ENCODE results near the gene UBE2Q1. TPM values are rescaled to one million over a fixed set of nuclear protein-coding genes. Genes with fewer than 3 reads are reported as not detected.

Gene UBE2Q1
- total and polyA plus RNA-seq, 2 of the 8 experiments (the other 6 are each of a cell fraction or from before 2014, with no cell fraction given), result 13.2 to 95.8 TPM

GRCh38 chr1:154582885-154583284, 24.4 kb upstream of the UBE2Q1 start:
- no peak overlapping the region for H3K18ac ChIP-seq (ENCODE audit: extremely low read depth, low read length)
- H3K79me2 ChIP-seq (ENCODE audit: control insufficient read depth in 1 of 2, insufficient read depth in 2 of 2, low read length in 2 of 2), result no peaks in the 10 kb centered on the region
- WGBS, 2 experiments (ENCODE audit: extremely low coverage in 1 of 2, insufficient coverage in 1 of 2, insufficient read length in 1 of 2, insufficient replicate concordance in 2 of 2, low coverage in 1 of 2, low lambda C conversion rate in 2 of 2, missing lambda C conversion rate in 1 of 2), result 90% methylated on average over 6 of the region's 6 CpGs; no CpG with 5 or more reads in 1 of the 2 experiments
- H4K8ac ChIP-seq (ENCODE audit: extremely low read depth, insufficient read depth, low read length), result no peak overlapping the region
- H4K20me1 ChIP-seq (replicated peaks in 1 of 2; ENCODE audit: control insufficient read depth in 1 of 2, insufficient read depth in 2 of 2, low read length in 2 of 2), result peaks cover 9 to 21% of the 10 kb centered on the region in 2 experiments
- H3K79me1 ChIP-seq (ENCODE audit: low read depth, low read length), result peaks cover 2% of the 10 kb centered on the region; the same call in 1 of the 2 replicates
- no peak overlapping the region for H3K4me2 ChIP-seq (ENCODE audit: insufficient read depth in 1 of 2, low read depth in 2 of 2, low read length in 2 of 2)
- FAIRE-seq (no peak), DNase-seq (ENCODE audit: low read depth in 1 of 2, low spot score in 2 of 2) (no peak)
- no peak overlapping the region for H3K56ac ChIP-seq (replicated peaks; ENCODE audit: insufficient read length, low read depth, low read length)
- no peaks in the 10 kb centered on the region for H3K4me1 ChIP-seq (replicated peaks in 1 of 4; ENCODE audit: control insufficient read depth in 3 of 4, insufficient read depth in 4 of 4, low read length in 3 of 4)
- H3K27ac ChIP-seq (ENCODE audit: low read depth, low read length), result no peak overlapping the region
- H3K23me2 ChIP-seq (ENCODE audit: low read depth, low read length), result no peaks in the 10 kb centered on the region
- H2BK120ac ChIP-seq (replicated peaks; ENCODE audit: low read depth, low read length), result no peak overlapping the region
- H3K14ac ChIP-seq (ENCODE audit: insufficient read length), result no peak overlapping the region
- H2BK5ac ChIP-seq (ENCODE audit: low read depth, low read length), result no peak overlapping the region
- H3K9me3 ChIP-seq (ENCODE audit: insufficient read depth in 2 of 2, low read depth in 1 of 2, low read length in 1 of 2), result no peaks in the 10 kb centered on the region
- no peak overlapping the region for H3K9ac ChIP-seq (replicated peaks in 1 of 4; ENCODE audit: extremely low read depth in 1 of 4, low read depth in 3 of 4, low read length in 3 of 4)
- H3K4ac ChIP-seq (replicated peaks; ENCODE audit: insufficient read length, low read depth, low read length), result no peak overlapping the region
- H4K91ac ChIP-seq (replicated peaks; ENCODE audit: insufficient read length, low read length), result no peak overlapping the region
- H3K23ac ChIP-seq (ENCODE audit: insufficient read length), result no peak overlapping the region
- no peaks in the 10 kb centered on the region for H3K27me3 ChIP-seq (replicated peaks in 1 of 4; ENCODE audit: control insufficient read depth in 3 of 4, extremely low read depth in 1 of 4, insufficient read depth in 3 of 4, low read length in 3 of 4)
- H4K5ac ChIP-seq (ENCODE audit: insufficient read length, low read depth, low read length), result no peak overlapping the region
- H2BK12ac ChIP-seq (ENCODE audit: low read depth, low read length), result no peak overlapping the region
- no peak overlapping the region for H3K4me3 ChIP-seq (ENCODE audit: extremely low read depth in 1 of 4, insufficient read depth in 2 of 4, low read depth in 3 of 4, low read length in 4 of 4)
- no peak overlapping the region for H2BK20ac ChIP-seq (ENCODE audit: low read length)
- no peak overlapping the region for H2AFZ ChIP-seq (ENCODE audit: low read length)
- ChIA-PET POLR2A (ENCODE audit: partially characterized antibody) (no interaction called here), CTCF (ENCODE audit: partially characterized antibody) (interaction anchor here (0.7 to 1.6 kb wide), 2 partner anchors 10 to 23 kb away, joined by 3 to 5 read pairs; no protein-coding TSS in a partner anchor)
- no peak overlapping the region for H2AK5ac ChIP-seq (ENCODE audit: low read depth, low read length)
- peaks cover 71 to 93% (median 82%) of the 10 kb centered on the region in 4 experiments for H3K36me3 ChIP-seq (ENCODE audit: control insufficient read depth in 2 of 4, insufficient read depth in 4 of 4, low read length in 3 of 4)
- no peak overlapping the region for H2BK15ac ChIP-seq (ENCODE audit: low read length)
- no peak for TF ChIP-seq TCF12 (IDR thresholded peaks at IDR 0.05; ENCODE audit: low read depth, low read length)
- no peak for TF ChIP-seq CEBPB (IDR thresholded peaks at IDR 0.05; ENCODE audit: low read depth, low read length)
- TF ChIP-seq CTCF (IDR thresholded peaks at IDR 0.05; ENCODE audit: control extremely low read depth in 1 of 3, insufficient read depth in 1 of 3, low read depth in 1 of 3, low read length in 3 of 3), result no peak
- no peak for TF ChIP-seq FOSL1 (IDR thresholded peaks at IDR 0.05; ENCODE audit: insufficient read depth, low read depth, low read length)
- no peak for TF ChIP-seq POLR2AphosphoS5 (IDR thresholded peaks at IDR 0.05; ENCODE audit: low read depth, low read length)
- no peak for TF ChIP-seq POU5F1 (IDR thresholded peaks at IDR 0.05; ENCODE audit: low read depth, low read length)
- no peak for TF ChIP-seq PHF8 (conservative IDR thresholded peaks at IDR 0.05; ENCODE audit: low read depth, low read length)
- no peak for TF ChIP-seq SAP30 (IDR thresholded peaks at IDR 0.05; ENCODE audit: insufficient read depth, insufficient replicate concordance, low read length)
- no peak for TF ChIP-seq EP300 (IDR thresholded peaks at IDR 0.05; ENCODE audit: borderline replicate concordance in 1 of 2, low read depth in 2 of 2, low read length in 2 of 2)
- no peak for TF ChIP-seq SIRT6 (IDR thresholded peaks at IDR 0.05; ENCODE audit: low read length)
- TF ChIP-seq RAD21 (IDR thresholded peaks at IDR 0.05 in 1 of 2, conservative IDR thresholded peaks at IDR 0.05 in 1 of 2; ENCODE audit: low read depth in 2 of 2, low read length in 2 of 2), result no peak

Data from H1 (cell line).